Psoas muscle (tissue), 8 donors: Measurements from ENCODE around the gene CAPN8. TPM values are rescaled to one million over a fixed set of nuclear protein-coding genes. Genes with fewer than 3 reads are reported as not detected.

ENCODE experiments used
- ATAC-seq, 4 donors: fragments of 200-7000 bp; cut with Tn5 transposase; one replicate each; pipeline ENCODE4 v1.9.1; 2020; ENCODE audit warnings: moderate library complexity in 3 of 4, mild to moderate bottlenecking in 2 of 4
- DNase-seq, 2 donors: peaks; one replicate each; pipeline ENCODE4 v3.0.0-alpha.2; 2020
- H3K27ac ChIP-seq: fragments of 200-600 bp; one replicate; pipeline ENCODE4 v1.8.0; 2022
- H3K27me3 ChIP-seq, 3 donors: fragments of 200-600 bp in 1 of 3; one replicate each; pipeline versions ENCODE4 v1.6.1 to v1.8.0; 2013 to 2022; ENCODE audit warnings: low read length in 2 of 3, mild to moderate bottlenecking in 2 of 3, moderate library complexity in 1 of 3; ENCODE audit not compliant: insufficient read depth in 3 of 3
- H3K36me3 ChIP-seq, 2 donors: fragments of 200-600 bp in 1 of 2; one replicate each; pipeline versions ENCODE4 v1.6.1 to v1.8.0; 2013 to 2022; ENCODE audit warnings: low read depth in 1 of 2, mild to moderate bottlenecking in 1 of 2, moderate library complexity in 1 of 2; ENCODE audit not compliant: insufficient read depth in 1 of 2
- H3K4me1 ChIP-seq: fragments of 200-600 bp; one replicate; pipeline ENCODE4 v1.8.0; 2022
- H3K4me3 ChIP-seq: fragments of 200-600 bp; one replicate; pipeline ENCODE4 v1.8.0; 2022; ENCODE audit warnings: mild to moderate bottlenecking
- H3K9me3 ChIP-seq: fragments of 200-600 bp; one replicate; pipeline ENCODE4 v1.8.0; 2022
- whole genome bisulfite sequencing, 3 donors: extraction: QIAGEN DNeasy Blood & Tissue Kit; methylation state at CpG; one replicate each; pipeline versions ENCODE4 v1.1.6 to v1.1.7; 2013; 5-methylcytosine and 5-hydroxymethylcytosine counted together
- intact Hi-C, 2 donors: fragments of 100-400 bp; cut with DNase I; formaldehyde crosslinking; loops; one replicate each; pipeline versions ENCODE4 v1.11.0 to v1.14.2; 2022
- polyA plus RNA-seq, 3 donors: library from polyadenylated mRNA; stranded (reverse); fragments of 200-250 nt; gene quantifications; one replicate each; pipeline ENCODE4 v1.2.3, GENCODE V29; 2013
- total RNA-seq, 4 donors: library from RNA; stranded (reverse); fragmentation: NEBNext Ultra II Directional in 2 of 4; extraction: Animal tissue kit (Norgen Biotek cat#: 25700) in 2 of 4; gene quantifications; one replicate each; pipeline versions ENCODE4 v1.2.1 to v1.2.4, GENCODE V29; 2021 to 2023
- TF ChIP-seq, protein P1 (sequence below): fragments of 200-600 bp; IDR thresholded peaks from one replicate; pipeline ENCODE4 v1.8.0; 2022; ENCODE audit warnings: antibody characterized with exemption
- donor health status: healthy with polysubstance abuse.
- donor health status: DM: no; HTN: no; CAD: no; lungs with moderate emphysema.
- donor health status: Bipolar disorder and iron deficiency.
- donor health status: healthy.
- donor health status: DM: yes; HTN: yes; CAD: no.
- donor health status: DM: no; HTN: no; CAD: no.
- donor health status: DM: no; HTN: no; CAD: no.
- donor health status: DM: yes; HTN: yes; CAD: no.

The CAPN8 gene
- total and polyA plus RNA-seq, 7 donors: 0.04 to 5.4 (median 0.78) TPM; not detected in 2

GRCh38 chr1:223682502-223682901, 17.0 kb upstream of the CAPN8 start:
- no peak overlapping the region for H3K27ac ChIP-seq
- TF ChIP-seq, protein P1, sequence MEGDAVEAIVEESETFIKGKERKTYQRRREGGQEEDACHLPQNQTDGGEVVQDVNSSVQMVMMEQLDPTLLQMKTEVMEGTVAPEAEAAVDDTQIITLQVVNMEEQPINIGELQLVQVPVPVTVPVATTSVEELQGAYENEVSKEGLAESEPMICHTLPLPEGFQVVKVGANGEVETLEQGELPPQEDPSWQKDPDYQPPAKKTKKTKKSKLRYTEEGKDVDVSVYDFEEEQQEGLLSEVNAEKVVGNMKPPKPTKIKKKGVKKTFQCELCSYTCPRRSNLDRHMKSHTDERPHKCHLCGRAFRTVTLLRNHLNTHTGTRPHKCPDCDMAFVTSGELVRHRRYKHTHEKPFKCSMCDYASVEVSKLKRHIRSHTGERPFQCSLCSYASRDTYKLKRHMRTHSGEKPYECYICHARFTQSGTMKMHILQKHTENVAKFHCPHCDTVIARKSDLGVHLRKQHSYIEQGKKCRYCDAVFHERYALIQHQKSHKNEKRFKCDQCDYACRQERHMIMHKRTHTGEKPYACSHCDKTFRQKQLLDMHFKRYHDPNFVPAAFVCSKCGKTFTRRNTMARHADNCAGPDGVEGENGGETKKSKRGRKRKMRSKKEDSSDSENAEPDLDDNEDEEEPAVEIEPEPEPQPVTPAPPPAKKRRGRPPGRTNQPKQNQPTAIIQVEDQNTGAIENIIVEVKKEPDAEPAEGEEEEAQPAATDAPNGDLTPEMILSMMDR: no peak
- 86% methylated on average over 3 of the region's 3 CpGs for WGBS, 3 donors
- no peak overlapping the region for H3K4me3 ChIP-seq
- no peaks in the 10 kb centered on the region for H3K36me3 ChIP-seq
- no peak for DNase-seq
- intact Hi-C loops: loop anchor here (5.0 kb wide), 2 partner anchors 150 to 550 kb away; no protein-coding TSS in a partner anchor
- H3K27me3 ChIP-seq: no peaks in the 10 kb centered on the region
- H3K4me1 ChIP-seq: no peaks in the 10 kb centered on the region
- no peak for ATAC-seq
- H3K9me3 ChIP-seq: no peaks in the 10 kb centered on the region

GRCh38 chr1:223680188-223680587, 14.7 kb upstream of the CAPN8 start:
- intact Hi-C loops: loop anchor here (5.0 kb wide), 2 partner anchors 148 to 548 kb away; no protein-coding TSS in a partner anchor
- Histone ChIP-seq H3K36me3 (no peaks in the 10 kb centered on the region), H3K27me3 (peaks cover 0 to under 1% (median 0%) of the 10 kb centered on the region in 3 donors), H3K4me1 (no peaks in the 10 kb centered on the region), H3K27ac (no peak overlapping the region), H3K9me3 (no peaks in the 10 kb centered on the region), H3K4me3 (no peak overlapping the region)
- no peak for DNase-seq
- no peak for ATAC-seq
- WGBS, 3 donors: 94 to 96% (median 95%) methylated on average over 2 of the region's 2 CpGs
- TF ChIP-seq, protein P1: no peak

DNA sequence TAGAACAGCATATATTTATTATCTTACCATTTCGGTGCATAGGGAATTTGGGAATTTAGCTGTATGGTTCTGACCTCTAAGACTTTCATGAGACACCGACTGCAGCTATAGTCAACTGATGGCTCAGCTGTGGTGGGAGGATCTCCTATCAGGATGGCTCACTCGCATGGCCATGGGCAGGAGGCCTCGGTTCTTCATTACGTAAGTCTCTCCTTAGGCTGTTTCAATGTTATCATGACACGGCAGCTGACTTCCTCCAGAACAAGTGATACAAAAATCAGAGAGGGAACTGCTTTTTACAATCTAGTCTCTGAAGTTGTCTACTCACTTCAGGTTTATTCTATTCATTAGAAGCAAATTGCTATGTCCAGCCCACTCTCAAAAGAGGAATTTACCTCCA, 13.3 kb upstream of the CAPN8 start:
- H3K27ac ChIP-seq: no peak overlapping the region
- no peak for ATAC-seq
- 82 to 85% (median 84%) methylated on average over 6 of the region's 6 CpGs for WGBS, 3 donors

DNA sequence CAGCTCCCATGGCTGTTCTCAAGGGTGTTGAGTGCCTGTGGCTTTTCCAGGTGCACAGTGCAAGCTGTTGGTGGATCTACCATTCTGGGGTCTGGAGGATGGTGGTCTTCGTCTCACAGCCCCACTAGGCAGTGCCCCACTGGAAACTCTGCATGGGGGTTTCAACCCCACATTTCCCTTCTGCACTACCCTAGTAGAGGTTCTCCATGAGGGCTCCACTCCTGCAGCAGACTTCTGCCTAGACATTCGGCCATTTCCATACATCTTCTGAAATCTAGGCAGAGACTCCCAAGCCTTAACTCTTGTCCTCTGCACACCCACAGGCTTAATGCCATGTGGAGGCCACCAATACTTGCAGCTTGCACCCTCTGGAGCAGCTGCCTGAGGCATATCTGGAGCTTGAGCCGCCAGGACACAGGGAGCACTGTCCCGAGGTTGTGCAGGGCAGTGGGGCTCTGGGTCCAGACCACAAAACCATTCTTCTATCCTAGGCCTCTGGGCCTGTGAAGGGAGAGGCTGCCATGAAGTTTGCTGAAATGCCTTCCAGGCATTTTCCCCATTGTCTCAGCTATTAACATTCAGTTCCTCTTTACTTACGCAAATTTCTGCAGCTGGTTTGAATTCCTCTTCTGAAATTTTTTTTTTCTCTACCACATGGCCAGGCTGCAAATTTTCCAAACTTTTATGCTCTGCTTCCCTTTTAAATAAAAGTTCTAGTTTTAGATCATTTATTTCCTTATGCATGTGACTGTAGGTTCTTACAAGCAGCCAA, 8.8 kb upstream of the CAPN8 start:
- Histone ChIP-seq H3K27me3 (peaks cover 0 to 2% (median 0%) of the 10 kb centered on the region in 3 donors), H3K4me1 (no peaks in the 10 kb centered on the region), H3K4me3 (no peak overlapping the region), H3K36me3 (no peaks in the 10 kb centered on the region), H3K27ac (no peak overlapping the region), H3K9me3 (no peaks in the 10 kb centered on the region)
- 75 to 80% (median 80%) methylated on average over 5 of the region's 5 CpGs for WGBS, 3 donors
- intact Hi-C loops: no loop called here
- no peak for ATAC-seq
- TF ChIP-seq, protein P1: no peak
- DNase-seq: no peak

More for the DNA sequence above, 13.3 kb upstream of the CAPN8 start:
- TF ChIP-seq, protein P1: no peak
- Histone ChIP-seq H3K9me3 (no peaks in the 10 kb centered on the region), H3K4me3 (no peak overlapping the region), H3K4me1 (no peaks in the 10 kb centered on the region), H3K27me3 (peaks cover 0 to 2% (median 0%) of the 10 kb centered on the region in 3 donors), H3K36me3 (no peaks in the 10 kb centered on the region)
- intact Hi-C loops: loop anchor here in 1 of 2 donors (5.0 kb wide), 1 partner anchor 147 kb away; no protein-coding TSS in a partner anchor
- no peak for DNase-seq
